ENCODE results near the gene ZC3H18. TPM values are rescaled to one million over a fixed set of nuclear protein-coding genes. Genes with fewer than 3 reads are reported as not detected.

ZC3H18 gene
- total and polyA plus RNA-seq, 2 experiments from 2014 or later = 16.8 to 37.1 TPM

DNA sequence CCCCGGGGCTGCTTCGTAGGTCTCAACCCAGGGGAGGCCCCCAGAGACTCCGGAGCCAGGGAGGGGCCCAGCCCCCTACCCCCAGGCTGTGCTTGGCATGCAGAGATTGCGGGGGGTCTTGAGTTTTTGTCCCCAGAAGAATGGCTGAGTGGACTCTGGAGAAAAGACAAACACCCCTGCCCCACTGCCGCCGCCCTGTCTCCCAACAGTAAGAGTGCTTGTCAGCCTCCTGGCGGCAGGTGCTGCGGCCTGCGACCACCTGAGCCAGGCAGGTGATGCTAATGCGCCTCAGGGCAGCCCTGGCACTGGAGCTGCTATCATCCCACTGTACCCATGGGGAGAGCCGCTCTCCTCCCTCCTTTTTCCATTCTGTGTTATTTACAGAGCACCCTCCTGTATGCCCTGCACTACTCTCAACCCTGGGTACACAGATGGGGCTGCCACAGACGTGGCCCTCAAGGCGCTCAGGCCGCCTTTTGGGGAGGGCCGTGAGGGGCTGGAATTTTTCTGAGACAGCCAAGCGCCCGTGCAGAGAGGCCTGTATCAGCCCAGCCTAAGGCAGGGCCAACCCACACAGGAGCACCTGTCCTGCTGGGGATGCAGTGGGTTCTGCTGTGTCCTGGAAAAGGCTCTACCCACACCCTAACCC is 65.6 kb downstream of the ZC3H18 start:
- DNase-seq (ENCODE audit: low spot score) = no peak
- H3K27ac ChIP-seq = no peak overlapping the region

DNA sequence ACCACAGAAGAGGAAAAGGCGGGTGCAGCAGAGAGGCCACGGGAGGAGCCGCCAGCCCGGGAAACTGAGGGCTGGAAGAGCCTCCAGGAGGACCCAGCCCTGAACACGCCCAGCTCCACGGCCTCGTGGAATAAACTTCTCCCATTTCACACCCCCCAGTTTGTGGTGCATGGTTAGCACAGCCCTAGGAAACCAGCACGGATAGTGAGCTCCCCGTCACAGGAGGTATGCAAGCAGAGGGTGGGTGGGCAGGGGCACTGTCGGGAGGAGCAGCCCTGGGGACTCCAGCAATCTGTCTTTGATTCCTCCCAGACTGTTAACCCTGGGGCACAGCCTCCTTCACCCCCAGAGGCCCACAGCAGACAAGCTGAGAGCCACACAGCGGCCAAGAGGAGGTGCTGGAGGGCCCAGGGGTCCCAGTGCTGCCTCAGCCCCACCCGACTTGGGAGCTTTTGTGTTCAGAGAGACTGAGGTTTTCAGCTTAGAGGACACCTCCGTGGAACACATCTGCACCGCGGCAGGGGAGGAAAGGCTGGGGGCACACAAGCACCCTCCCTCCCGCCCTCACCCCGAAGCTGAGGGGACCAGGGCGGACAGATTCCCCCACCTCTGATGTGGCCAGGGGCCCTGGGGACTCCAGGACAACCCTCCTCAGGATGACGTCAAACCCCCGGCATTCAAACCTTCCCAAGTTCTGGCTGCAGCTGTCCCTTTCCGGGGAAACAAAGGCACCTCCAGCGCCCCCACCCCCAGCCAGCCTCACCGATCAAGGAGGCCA is 66.5 kb downstream of the ZC3H18 start:
- no peak overlapping the region for H3K27ac ChIP-seq
- no peak overlapping the region for H3K4me3 ChIP-seq
- peaks cover 5% of the 10 kb centered on the region for H4K20me1 ChIP-seq (ENCODE audit: insufficient read depth, poor library complexity, severe bottlenecking)
- TF ChIP-seq, protein P1, sequence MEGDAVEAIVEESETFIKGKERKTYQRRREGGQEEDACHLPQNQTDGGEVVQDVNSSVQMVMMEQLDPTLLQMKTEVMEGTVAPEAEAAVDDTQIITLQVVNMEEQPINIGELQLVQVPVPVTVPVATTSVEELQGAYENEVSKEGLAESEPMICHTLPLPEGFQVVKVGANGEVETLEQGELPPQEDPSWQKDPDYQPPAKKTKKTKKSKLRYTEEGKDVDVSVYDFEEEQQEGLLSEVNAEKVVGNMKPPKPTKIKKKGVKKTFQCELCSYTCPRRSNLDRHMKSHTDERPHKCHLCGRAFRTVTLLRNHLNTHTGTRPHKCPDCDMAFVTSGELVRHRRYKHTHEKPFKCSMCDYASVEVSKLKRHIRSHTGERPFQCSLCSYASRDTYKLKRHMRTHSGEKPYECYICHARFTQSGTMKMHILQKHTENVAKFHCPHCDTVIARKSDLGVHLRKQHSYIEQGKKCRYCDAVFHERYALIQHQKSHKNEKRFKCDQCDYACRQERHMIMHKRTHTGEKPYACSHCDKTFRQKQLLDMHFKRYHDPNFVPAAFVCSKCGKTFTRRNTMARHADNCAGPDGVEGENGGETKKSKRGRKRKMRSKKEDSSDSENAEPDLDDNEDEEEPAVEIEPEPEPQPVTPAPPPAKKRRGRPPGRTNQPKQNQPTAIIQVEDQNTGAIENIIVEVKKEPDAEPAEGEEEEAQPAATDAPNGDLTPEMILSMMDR (IDR thresholded peaks at IDR 0.05; ENCODE audit: poor library complexity) = no peak
- TF ChIP-seq EZH2phosphoT487 (IDR thresholded peaks at IDR 0.05; ENCODE audit: low read depth, severe bottlenecking, unreplicated experiment) (no peak), EZH2 (IDR thresholded peaks at IDR 0.05; ENCODE audit: borderline replicate concordance) (no peak)
- no peak overlapping the region for H3K4me2 ChIP-seq
- no peaks in the 10 kb centered on the region for H3K79me2 ChIP-seq
- H3K4me1 ChIP-seq (ENCODE audit: insufficient read depth) = peaks cover 9% of the 10 kb centered on the region
- H2AFZ ChIP-seq = no peak overlapping the region
- WGBS (ENCODE audit: low lambda C conversion rate, missing lambda C conversion rate) = 85% methylated on average over 20 of the region's 23 CpGs
- peaks cover 9% of the 10 kb centered on the region for H3K27me3 ChIP-seq
- H3K36me3 ChIP-seq (replicated peaks; ENCODE audit: insufficient read depth, low read depth) = no peaks in the 10 kb centered on the region
- DNase-seq (ENCODE audit: low spot score) = no peak
- no peaks in the 10 kb centered on the region for H3K9me2 ChIP-seq (replicated peaks; ENCODE audit: insufficient read depth)
- H3K9me3 ChIP-seq (ENCODE audit: low read depth) = no peaks in the 10 kb centered on the region

More for the DNA sequence above, 65.6 kb downstream of the ZC3H18 start:
- Histone ChIP-seq H3K4me2 (no peak overlapping the region), H3K79me2 (no peaks in the 10 kb centered on the region), H2AFZ (no peak overlapping the region), H3K9me2 (replicated peaks; ENCODE audit: insufficient read depth) (no peaks in the 10 kb centered on the region), H4K20me1 (ENCODE audit: insufficient read depth, poor library complexity, severe bottlenecking) (peaks cover 5% of the 10 kb centered on the region), H3K4me3 (no peak overlapping the region), H3K27me3 (peaks cover 9% of the 10 kb centered on the region), H3K4me1 (ENCODE audit: insufficient read depth) (peaks cover 9% of the 10 kb centered on the region), H3K9me3 (ENCODE audit: low read depth) (no peaks in the 10 kb centered on the region), H3K36me3 (replicated peaks; ENCODE audit: insufficient read depth, low read depth) (no peaks in the 10 kb centered on the region)
- TF ChIP-seq EZH2 (IDR thresholded peaks at IDR 0.05; ENCODE audit: borderline replicate concordance) (no peak), EZH2phosphoT487 (IDR thresholded peaks at IDR 0.05; ENCODE audit: low read depth, severe bottlenecking, unreplicated experiment) (no peak)
- TF ChIP-seq, protein P1 (IDR thresholded peaks at IDR 0.05; ENCODE audit: poor library complexity) = no peak
- 94% methylated on average over 17 of the region's 17 CpGs for WGBS (ENCODE audit: low lambda C conversion rate, missing lambda C conversion rate)

DNA sequence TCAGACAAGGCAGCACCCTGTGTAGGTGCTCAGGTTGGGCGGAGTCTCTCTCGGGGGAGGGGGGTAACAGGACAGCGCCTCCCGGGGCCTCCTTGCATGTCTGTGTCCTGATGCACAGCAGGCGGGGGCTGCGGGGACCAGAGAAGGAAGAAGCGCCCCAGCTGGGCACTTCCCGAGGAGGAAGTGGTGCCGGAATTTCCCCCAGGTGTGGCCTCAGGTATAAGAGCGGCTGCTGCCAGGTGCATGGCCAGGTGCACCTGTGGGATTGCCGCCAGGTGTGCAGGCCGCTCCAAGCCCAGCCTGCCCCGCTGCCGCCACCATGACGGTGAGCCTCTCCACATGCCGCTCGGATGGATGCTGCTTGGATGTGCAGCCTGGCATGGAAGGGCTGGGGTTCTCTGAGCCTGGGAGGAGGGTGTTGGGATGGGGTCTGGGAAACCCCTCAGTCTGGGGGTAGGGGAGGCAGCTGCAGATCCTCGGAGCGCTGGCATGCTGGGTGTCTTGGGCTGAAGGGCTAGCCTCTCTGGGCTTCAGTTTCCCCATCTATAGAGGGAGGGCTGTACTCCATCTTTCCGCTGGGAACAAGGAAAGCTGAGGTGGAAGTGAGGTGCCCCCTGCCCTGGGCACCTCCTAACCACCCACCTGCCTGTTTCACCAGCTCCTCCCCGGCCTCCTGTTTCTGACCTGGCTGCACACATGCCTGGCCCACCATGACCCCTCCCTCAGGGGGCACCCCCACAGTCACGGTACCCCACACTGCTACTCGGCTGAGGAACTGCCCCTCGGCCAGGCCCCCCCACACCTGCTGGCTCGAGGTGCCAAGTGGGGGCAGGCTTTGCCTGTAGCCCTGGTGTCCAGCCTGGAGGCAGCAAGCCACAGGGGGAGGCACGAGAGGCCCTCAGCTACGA is 68.4 kb downstream of the ZC3H18 start, which contains the start of gene IL17C:
Gene IL17C (plus strand): TSS at position 250 of the 908 bp plus-strand sequence. CDS start 70 bp downstream, at position 320.
- Histone ChIP-seq H3K9me3 (ENCODE audit: low read depth) (no peaks in the 10 kb centered on the region), H3K36me3 (replicated peaks; ENCODE audit: insufficient read depth, low read depth) (no peaks in the 10 kb centered on the region), H3K27me3 (peaks cover 9% of the 10 kb centered on the region), H4K20me1 (ENCODE audit: insufficient read depth, poor library complexity, severe bottlenecking) (no peaks in the 10 kb centered on the region), H3K4me1 (ENCODE audit: insufficient read depth) (peaks cover 9% of the 10 kb centered on the region), H3K4me3 (no peak within 1 kb of the TSS), H3K27ac (no peak within 1 kb of the TSS), H3K4me2 (no peak within 1 kb of the TSS), H3K79me2 (no peaks in the 10 kb centered on the region), H2AFZ (no peak within 1 kb of the TSS), H3K9me2 (replicated peaks; ENCODE audit: insufficient read depth) (no peaks in the 10 kb centered on the region)
- 77% methylated on average over 27 of the region's 27 CpGs for WGBS (ENCODE audit: low lambda C conversion rate, missing lambda C conversion rate)
- no peak for DNase-seq (ENCODE audit: low spot score)
- no peak for TF ChIP-seq EZH2 (IDR thresholded peaks at IDR 0.05; ENCODE audit: borderline replicate concordance)
- TF ChIP-seq EZH2phosphoT487 (IDR thresholded peaks at IDR 0.05; ENCODE audit: low read depth, severe bottlenecking, unreplicated experiment) = no peak
- TF ChIP-seq, protein P1 (IDR thresholded peaks at IDR 0.05; ENCODE audit: poor library complexity) = no peak
